ENCODE measurements around the gene TRAPPC6A.

DNA sequence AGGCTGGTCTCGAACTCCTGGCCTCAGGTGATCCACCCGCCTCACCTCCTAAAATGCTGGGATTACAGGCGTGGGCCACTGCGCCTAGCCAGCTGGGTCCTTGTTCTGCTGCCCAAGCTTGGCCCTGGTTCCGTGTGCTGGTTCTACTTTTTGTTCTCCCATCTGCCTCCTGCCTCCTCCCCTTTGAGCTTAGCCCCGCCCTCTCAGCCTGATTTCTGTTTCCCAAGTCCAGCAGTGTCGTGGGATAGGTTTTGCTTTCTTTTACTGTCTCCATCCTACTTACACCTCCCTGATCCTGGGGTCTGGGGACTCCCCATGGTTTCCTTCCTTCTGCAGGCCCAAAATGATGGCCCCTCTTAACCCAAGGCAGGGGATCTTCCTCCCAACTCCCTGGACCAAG, 2.9 kb upstream of the TRAPPC6A start:
- no peak for TF ChIP-seq POLR2A (IDR thresholded peaks at IDR 0.05)
- TF ChIP-seq, protein P1, sequence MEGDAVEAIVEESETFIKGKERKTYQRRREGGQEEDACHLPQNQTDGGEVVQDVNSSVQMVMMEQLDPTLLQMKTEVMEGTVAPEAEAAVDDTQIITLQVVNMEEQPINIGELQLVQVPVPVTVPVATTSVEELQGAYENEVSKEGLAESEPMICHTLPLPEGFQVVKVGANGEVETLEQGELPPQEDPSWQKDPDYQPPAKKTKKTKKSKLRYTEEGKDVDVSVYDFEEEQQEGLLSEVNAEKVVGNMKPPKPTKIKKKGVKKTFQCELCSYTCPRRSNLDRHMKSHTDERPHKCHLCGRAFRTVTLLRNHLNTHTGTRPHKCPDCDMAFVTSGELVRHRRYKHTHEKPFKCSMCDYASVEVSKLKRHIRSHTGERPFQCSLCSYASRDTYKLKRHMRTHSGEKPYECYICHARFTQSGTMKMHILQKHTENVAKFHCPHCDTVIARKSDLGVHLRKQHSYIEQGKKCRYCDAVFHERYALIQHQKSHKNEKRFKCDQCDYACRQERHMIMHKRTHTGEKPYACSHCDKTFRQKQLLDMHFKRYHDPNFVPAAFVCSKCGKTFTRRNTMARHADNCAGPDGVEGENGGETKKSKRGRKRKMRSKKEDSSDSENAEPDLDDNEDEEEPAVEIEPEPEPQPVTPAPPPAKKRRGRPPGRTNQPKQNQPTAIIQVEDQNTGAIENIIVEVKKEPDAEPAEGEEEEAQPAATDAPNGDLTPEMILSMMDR (IDR thresholded peaks at IDR 0.05) = no peak
